NCI-H187 (cell line): ENCODE results near the gene GRPEL2.

Experiments used
- DNase-seq, 2 experiments: peaks; one replicate each; lab custom pipeline; 2025; lab: John Stamatoyannopoulos, UW

The GRPEL2 gene

GRCh38 chr5:149357370-149358293 lies 12.3 kb downstream of the GRPEL2 start, which contains the start of gene PCYOX1L:
PCYOX1L (plus strand) TSS chr5:149358046; CDS start chr5:149358069, 23 bp downstream.
- peak; percentile 88 to 92 for DNase-seq

GRCh38 chr5:149358294-149358651 lies 13.0 kb downstream of the GRPEL2 start:
- DNase-seq: peak in 1 of 2 experiments; percentile 11

- DNase-seq: no peak
Measured at GRCh38 chr5:149358868-149359495, 13.7 kb downstream of the GRPEL2 start.

- DNase-seq: no peak
Measured at GRCh38 chr5:149360272-149360671, 15.0 kb downstream of the GRPEL2 start.

- DNase-seq: no peak
Measured at GRCh38 chr5:149362541-149362940, 17.2 kb downstream of the GRPEL2 start.

GRCh38 chr5:149363358-149363757 lies 18.1 kb downstream of the GRPEL2 start:
- DNase-seq: no peak

- DNase-seq: no peak
Measured at GRCh38 chr5:149363936-149364335, 18.6 kb downstream of the GRPEL2 start.

- no peak for DNase-seq
Measured at GRCh38 chr5:149364719-149365118, 19.4 kb downstream of the GRPEL2 start.

GRCh38 chr5:149365418-149365817 lies 20.1 kb downstream of the GRPEL2 start:
- DNase-seq: no peak

GRCh38 chr5:149366169-149366729 lies 20.9 kb downstream of the GRPEL2 start:
- DNase-seq: no peak

GRCh38 chr5:149367249-149367971 lies 22.1 kb downstream of the GRPEL2 start:
- peak; percentile 26 to 67 for DNase-seq

GRCh38 chr5:149367972-149368645 lies 22.8 kb downstream of the GRPEL2 start:
- no peak for DNase-seq

- DNase-seq: peak in 1 of 2 experiments; percentile 6
Measured at GRCh38 chr5:149370878-149371277, 25.6 kb downstream of the GRPEL2 start.

GRCh38 chr5:149371296-149371962 lies 26.1 kb downstream of the GRPEL2 start:
- DNase-seq: peak; percentile 28 to 63

GRCh38 chr5:149372076-149372795 lies 26.9 kb downstream of the GRPEL2 start:
- no peak for DNase-seq

GRCh38 chr5:149372932-149373331 lies 27.6 kb downstream of the GRPEL2 start:
- no peak for DNase-seq

- DNase-seq: no peak
Measured at GRCh38 chr5:149374303-149374702, 29.0 kb downstream of the GRPEL2 start.

- DNase-seq: no peak
Measured at GRCh38 chr5:149374801-149375200, 29.5 kb downstream of the GRPEL2 start.

GRCh38 chr5:149375434-149375833 lies 30.1 kb downstream of the GRPEL2 start:
- DNase-seq: no peak

- no peak for DNase-seq
Measured at GRCh38 chr5:149376104-149376503, 30.8 kb downstream of the GRPEL2 start.
